KOPT-K1 (cell line): ENCODE data around the gene IL13.

Source experiments
- H3K27ac ChIP-seq: fragments of 200-600 bp; sonication (generic); 2 replicates; pipeline ENCODE4 v1.5.1; 2016; ENCODE audit warnings: antibody characterized with exemption, mild to moderate bottlenecking, low read depth, low read length; ENCODE audit not compliant: poor library complexity, severe bottlenecking
- H3K36me3 ChIP-seq: fragments of 200-600 bp; sonication (generic); 2 replicates; pipeline ENCODE4 v1.5.1; 2017; ENCODE audit warnings: antibody characterized with exemption, mild to moderate bottlenecking, low read length, moderate library complexity; ENCODE audit not compliant: insufficient read depth
- H3K9me3 ChIP-seq: fragments of 200-600 bp; sonication (generic); 2 replicates; pipeline ENCODE4 v1.5.1; 2017; ENCODE audit warnings: antibody characterized with exemption, low read length, mild to moderate bottlenecking; ENCODE audit not compliant: insufficient read depth, poor library complexity, severe bottlenecking

The IL13 gene

DNA sequence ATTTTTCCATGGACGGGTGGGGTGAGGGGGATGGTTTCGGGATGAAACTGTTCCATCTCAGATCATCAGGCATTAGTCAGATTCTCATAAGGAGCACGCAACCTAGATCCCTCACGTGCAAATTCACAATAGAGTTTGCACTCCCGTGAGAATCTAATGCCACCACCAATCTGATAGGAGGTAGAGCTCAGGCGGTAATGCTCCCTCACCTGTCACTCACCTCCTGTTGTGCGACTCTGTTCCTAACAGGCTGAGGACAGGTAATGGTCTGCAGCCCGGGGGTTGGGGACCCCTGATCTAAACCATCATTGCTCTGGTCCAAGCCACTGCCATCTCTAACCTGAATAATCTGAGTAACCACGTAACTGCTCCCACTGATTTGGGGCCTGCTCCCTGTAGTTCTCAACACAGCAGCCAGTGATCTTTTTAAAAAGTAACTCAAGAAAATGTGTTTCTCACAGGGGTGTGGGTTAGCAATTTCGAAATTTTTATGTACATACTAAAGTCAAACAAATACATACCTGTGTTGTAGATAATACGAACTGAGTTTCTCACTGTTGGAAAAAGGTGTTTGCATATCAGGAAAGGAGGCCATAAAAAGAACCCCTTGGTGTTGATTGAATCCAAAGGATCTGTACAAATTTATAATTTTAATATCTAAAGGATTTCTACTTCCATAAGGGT lies 11.2 kb upstream of the IL13 start:
- peaks cover 30% of the 10 kb centered on the region for H3K36me3 ChIP-seq
- H3K9me3 ChIP-seq: peaks cover 17% of the 10 kb centered on the region
- no peak overlapping the region for H3K27ac ChIP-seq

DNA sequence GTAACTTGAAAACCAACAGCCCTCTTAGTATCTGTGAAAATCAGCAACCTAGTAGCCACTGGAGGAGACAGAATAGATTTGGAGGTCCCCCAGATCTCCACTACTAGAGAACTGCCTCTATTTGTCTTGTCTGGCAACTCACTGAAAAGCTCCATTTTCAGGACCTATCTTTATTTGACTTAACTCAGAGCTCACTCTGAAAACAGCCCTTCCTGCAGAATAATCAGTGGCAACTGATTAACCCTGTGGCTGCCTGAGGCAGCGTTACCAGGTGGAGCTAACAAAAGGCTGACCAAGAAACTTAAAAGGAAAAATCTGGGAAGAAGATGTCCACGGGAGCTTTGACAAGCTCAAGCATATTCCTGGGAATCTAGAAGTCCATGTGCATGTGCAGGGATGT lies 10.5 kb upstream of the IL13 start:
- Histone ChIP-seq H3K36me3 (peaks cover 22% of the 10 kb centered on the region), H3K9me3 (peaks cover 17% of the 10 kb centered on the region)

DNA sequence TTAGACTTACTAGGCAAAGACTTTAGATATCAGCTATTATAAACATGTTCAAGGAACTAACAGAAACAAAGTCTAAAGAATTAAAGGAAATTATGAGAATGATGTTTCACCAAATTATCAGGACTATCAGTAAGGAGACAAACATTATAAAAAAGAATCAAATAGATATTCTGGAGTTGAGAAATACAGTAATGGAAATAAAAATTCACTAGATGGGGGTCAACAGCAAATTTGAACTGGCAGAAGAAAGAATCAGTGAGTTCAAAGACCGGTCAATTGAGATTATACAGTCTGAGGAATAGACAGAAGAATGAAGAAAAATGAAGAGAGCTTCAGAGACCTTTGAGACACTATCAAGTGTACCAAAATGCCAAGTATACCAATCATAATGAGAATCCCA lies 9.6 kb upstream of the IL13 start:
- Histone ChIP-seq H3K27ac (no peak overlapping the region), H3K9me3 (peaks cover 17% of the 10 kb centered on the region), H3K36me3 (peaks cover 13% of the 10 kb centered on the region; the same call in 1 of the 2 replicates)

More for the DNA sequence above, 10.5 kb upstream of the IL13 start:
- H3K27ac ChIP-seq: no peak overlapping the region

DNA sequence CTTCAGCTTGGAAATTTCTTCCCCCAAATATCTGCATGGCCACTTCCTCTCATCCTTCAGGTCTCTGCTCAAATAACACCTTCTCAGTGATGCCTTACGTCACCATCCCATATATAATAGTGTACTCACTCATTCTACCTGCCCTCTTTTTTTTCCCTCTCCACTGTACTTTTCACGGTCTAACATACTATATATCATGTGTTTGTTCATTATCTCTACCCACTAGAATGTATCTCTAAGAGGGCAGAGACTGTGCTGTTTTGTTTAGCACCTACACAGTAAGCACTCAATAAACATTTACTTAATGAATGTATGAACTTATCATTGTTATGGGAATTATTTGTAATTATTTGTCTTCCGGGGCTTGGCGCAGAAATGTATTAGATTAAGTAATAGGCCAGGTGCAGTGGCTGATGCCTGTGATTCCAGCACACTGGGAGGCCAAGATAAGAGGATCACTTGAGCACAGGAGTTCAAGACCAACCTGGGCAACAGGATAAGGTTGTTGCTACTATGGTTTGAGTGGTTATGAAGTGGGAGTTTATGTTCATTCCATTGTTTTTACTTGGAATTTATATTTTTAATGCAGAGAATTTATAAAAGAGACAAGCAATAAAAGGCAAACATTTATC lies 6.0 kb upstream of the IL13 start:
- peaks cover 17% of the 10 kb centered on the region for H3K9me3 ChIP-seq

DNA sequence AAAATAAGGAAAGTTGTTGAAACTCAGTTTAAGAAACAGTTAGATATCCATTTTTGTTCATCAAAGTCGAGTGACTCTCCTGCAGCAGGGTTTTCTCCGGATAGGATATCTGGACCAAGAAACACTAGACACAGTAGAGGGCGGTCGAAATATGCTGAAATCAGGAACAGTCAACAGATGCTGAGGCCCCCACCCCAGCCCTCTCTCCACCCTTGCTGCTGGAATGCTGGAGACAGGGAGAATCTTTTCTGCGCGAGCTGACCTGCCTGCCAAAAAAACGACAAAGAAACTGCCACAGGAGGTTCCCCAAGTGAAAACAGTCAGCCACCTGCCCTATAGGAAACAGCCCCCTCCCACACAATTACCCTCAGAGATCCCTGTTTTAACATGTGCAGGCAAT lies 4.3 kb upstream of the IL13 start:
- Histone ChIP-seq H3K36me3 (no peaks in the 10 kb centered on the region), H3K27ac (no peak overlapping the region), H3K9me3 (peaks cover 2% of the 10 kb centered on the region)

More for the DNA sequence above, 6.0 kb upstream of the IL13 start:
- Histone ChIP-seq H3K27ac (no peak overlapping the region), H3K36me3 (no peaks in the 10 kb centered on the region)

DNA sequence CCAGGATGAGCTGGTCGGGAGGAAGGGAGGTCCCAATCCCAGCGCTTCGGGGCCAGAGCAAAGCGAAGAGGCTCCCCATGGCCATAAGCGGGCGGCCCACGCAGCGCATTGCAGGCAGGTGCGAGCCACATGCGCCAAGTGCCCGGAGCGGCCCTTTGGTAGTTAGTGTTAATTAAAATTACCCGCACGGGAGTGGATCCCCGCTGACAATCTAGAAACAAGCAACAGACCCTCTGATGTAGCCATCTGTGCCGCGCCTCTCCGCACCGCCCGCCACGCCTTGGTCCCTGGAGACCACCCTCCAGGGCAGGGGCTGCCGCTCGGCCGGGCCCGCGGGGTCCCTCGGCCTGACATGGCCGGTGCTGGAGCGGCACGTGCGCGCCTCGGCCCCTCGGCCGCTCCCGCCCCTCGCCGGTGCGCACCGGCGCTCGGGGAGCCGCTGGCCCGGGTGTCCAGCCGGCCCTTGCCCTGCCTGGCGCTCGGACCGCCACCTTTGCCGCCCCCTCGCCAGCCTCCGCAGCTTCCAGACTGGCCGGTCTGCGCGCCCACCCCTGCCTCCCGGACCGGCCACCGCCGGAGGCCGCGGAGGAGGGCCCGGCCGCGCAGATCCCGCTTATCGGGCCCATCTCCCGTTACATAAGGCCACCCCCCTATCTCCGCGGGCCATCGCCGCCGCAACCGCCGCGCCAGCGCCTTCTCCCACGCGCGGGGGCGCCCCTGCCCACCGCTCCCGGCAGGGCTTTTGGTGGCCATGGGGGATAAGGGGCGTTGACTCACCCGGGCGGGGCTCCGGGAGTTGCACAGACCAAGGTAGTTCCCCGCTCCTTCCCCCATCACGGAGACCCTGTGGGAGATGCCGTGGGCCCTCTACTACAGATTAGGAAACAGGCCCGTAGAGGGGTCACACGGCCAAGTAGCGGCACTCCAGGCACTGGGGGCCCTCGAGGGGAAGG lies 1.9 kb upstream of the IL13 start:
- no peaks in the 10 kb centered on the region for H3K36me3 ChIP-seq
- no peaks in the 10 kb centered on the region for H3K9me3 ChIP-seq
- peak overlapping the region; percentile 16 for H3K27ac ChIP-seq

DNA sequence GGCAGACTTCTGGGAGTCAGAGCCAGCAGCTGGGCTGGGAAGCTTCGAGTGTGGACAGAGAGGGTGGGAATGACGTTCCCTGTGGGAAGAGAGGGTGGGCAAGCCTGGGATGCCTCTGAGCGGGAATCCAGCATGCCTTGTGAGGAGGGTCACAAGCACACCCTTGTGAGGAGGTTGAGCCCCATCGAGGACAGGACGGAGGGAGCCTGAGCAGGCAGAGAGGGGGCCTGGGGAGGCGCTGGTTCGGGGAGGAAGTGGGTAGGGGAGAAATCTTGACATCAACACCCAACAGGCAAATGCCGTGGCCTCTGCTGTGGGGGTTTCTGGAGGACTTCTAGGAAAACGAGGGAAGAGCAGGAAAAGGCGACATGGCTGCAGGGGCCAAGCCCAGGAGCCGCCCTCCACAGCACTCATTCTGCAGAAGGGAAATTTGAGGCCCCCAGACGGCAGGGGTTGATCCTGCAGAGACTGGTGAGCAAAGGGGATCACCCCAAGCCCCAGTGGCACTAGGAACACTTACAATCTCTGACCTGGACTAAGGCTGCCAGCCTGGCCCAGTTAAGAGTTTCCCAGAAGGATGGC lies 1.1 kb upstream of the IL13 start:
- H3K9me3 ChIP-seq: no peaks in the 10 kb centered on the region
- H3K27ac ChIP-seq: peak overlapping the region; percentile 16
- H3K36me3 ChIP-seq: no peaks in the 10 kb centered on the region

DNA sequence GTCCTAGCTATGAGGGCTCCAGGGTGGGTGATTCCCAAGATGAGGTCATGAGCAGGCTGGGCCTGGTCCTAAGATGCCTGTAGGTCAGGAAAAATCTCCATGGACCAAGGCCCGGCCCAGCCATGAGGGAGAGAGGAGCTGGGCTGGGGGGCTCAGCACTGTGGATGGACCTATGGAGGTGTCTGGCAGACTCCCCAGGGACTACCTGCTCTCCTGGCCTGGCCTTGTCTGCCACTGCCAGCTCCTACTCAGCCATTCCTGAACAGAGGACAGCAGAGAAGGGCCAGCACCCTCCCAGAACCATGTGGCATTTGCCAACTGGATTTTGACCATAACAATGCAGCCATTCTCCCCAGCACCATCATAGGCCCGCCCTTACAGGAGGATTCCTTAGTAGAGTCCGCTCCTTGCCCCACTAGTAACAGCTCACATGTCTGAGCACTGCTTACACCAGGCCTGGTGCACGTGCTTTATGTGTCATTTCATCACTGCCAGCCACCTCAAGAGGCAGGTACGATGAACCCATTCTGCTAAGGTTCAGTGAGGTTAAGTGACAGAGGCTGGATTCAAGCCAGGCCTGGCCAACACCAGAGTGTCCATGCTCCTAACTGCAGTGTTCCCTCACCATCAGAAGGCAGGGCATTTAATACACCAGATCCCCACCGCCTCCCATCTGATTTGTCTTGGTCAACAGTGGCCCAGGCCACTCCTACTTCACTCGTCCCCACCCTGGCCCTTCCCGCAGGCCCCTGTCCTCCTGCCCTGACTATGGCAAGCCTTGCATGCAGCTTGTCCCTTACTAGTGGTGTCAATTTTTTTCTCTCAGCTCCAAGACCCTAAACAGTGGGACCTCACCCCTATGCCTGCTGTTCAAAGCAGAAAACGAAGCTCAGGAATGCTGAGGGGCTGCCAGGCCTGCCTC lies 669 bp downstream of the IL13 start:
- Histone ChIP-seq H3K9me3 (no peaks in the 10 kb centered on the region), H3K27ac (no peak overlapping the region), H3K36me3 (no peaks in the 10 kb centered on the region)

DNA sequence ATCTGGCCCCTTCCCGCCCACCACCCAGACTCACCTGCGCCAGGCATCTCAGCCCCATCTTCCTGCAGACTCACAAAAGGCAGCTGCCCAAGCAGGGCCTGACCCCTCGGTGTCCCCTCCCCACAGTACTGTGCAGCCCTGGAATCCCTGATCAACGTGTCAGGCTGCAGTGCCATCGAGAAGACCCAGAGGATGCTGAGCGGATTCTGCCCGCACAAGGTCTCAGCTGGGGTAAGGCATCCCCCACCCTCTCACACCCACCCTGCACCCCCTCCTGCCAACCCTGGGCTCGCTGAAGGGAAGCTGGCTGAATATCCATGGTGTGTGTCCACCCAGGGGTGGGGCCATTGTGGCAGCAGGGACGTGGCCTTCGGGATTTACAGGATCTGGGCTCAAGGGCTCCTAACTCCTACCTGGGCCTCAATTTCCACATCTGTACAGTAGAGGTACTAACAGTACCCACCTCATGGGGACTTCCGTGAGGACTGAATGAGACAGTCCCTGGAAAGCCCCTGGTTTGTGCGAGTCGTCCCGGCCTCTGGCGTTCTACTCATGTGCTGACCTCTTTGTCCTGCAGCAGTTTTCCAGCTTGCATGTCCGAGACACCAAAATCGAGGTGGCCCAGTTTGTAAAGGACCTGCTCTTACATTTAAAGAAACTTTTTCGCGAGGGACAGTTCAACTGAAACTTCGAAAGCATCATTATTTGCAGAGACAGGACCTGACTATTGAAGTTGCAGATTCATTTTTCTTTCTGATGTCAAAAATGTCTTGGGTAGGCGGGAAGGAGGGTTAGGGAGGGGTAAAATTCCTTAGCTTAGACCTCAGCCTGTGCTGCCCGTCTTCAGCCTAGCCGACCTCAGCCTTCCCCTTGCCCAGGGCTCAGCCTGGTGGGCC lies 1.9 kb downstream of the IL13 start:
- Histone ChIP-seq H3K36me3 (no peaks in the 10 kb centered on the region), H3K9me3 (no peaks in the 10 kb centered on the region), H3K27ac (no peak overlapping the region)

DNA sequence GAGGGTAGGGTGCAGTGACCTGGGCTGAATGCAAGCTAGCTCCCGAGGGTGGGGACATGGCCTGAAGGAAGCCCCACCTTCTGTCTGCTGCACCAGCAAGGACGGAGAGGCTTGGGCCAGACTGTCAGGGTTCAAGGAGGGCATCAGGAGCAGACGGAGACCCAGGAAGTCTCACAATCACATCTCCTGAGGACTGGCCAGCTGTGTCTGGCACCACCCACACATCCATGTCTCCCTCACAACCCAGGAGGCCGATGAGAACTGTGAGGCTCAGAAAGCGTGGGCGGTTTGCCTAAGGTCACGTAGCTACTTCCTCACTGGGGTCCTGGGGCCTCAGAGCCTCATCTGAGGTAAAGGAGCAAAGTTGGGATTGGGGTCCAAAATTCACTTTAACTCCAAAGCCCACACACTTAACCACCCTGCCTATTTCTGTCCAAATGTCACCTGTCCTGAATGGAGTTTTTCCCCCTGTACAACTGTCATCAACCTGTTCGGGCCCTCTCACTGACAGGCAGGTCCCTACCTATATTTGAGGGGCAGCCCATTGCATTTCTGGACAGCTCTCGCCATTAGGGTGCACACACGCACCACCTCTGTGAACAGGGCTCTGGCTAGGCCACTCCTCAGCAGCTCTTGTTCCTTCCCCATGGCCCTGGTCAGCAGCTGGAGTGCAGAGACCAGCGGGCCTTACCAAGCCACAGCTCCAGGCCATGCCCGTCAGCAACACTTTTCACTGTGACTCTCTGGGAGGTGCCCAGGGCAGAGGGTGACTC lies 3.4 kb downstream of the IL13 start:
- no peaks in the 10 kb centered on the region for H3K36me3 ChIP-seq
- no peaks in the 10 kb centered on the region for H3K9me3 ChIP-seq
- H3K27ac ChIP-seq: peak overlapping the region; percentile 28

DNA sequence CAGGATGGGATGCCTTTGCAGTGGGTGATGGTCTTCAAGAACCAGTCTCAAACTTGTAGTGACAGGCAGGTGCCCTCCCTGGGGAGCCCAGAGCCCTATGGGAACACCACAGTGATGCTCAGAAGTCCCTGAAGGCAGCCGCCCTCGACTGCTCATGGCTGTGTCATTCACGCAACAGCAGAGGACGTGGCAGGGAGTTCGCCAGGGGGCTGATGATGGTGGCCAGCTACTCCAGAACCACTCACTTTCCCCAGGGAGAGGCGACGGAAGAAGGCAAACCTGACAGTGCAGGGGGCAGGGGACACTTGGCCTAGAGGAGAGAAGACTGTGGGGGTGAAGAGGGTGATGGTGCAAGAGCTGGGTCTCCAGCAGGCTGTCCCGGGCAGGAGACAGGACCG lies 4.0 kb downstream of the IL13 start:
- Histone ChIP-seq H3K36me3 (no peaks in the 10 kb centered on the region), H3K27ac (peak overlapping the region; percentile 28), H3K9me3 (no peaks in the 10 kb centered on the region)

DNA sequence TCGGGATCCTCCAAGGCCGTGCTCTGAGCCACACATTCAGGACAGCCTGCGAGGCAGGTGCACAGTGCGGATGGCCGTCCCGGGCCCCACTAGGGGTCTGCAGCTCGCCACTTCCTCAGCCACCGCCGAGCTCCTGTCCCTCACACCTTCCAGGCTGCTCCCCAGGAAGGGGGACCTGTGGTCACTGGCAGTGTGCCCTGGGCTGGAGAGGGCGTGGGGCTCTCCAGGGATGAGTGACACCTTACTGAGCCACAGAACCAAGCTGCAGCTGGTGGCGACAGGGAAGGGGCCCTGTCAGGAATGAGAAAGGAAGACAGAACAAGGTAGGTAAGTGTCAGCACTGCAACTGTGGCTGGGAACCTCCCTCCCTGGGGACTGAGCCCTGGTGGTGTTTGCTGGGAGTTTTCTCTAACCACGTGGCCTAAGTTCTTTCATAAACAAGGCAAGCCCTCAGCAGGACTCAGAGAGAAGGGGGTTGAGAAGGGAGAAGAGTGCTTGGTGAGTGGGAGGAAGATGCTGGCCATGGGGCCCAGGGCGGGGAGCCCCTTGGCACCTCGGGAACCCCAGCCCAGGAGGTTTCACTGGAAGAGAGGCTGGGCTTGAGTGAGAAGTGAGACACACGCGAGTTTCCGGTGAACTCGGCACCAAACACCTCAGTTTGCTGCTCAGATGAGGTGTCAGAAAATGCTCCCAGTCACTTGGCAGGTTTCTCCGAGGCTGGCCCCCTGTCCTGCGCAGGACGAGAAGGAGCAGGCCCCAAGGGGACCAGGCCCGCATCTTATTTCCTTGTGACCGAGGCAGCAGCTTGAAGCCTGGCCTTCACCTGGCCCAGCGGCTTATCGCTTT lies 5.2 kb downstream of the IL13 start:
- Histone ChIP-seq H3K27ac (peak overlapping the region; percentile 46), H3K9me3 (no peaks in the 10 kb centered on the region), H3K36me3 (no peaks in the 10 kb centered on the region)
